A549 (cell line): ENCODE measurements around the gene TBCEL. TPM values are rescaled to one million over a fixed set of nuclear protein-coding genes. Genes with fewer than 3 reads are reported as not detected.

Experiments
- ATAC-seq, 2 experiments: fragments of 200-7000 bp in 1 of 2; fragments of >200 bp in 1 of 2; cut with Nextera tagmentation in 1 of 2; cut with Tn5 transposase in 1 of 2; 3 replicates each; pipeline versions ENCODE4 v1.8.0 to v1.9.1; 2018 to 2020; ENCODE audit warnings: mild to moderate bottlenecking in 1 of 2, moderate library complexity in 1 of 2
- CTCF ChIA-PET: fragments of 300-600 bp; sonication (Branson Sonifier 250); formaldehyde crosslinking; extraction: SDS; loops from one replicate; lab custom pipeline; 2021; ENCODE audit warnings: antibody characterized with exemption, inconsistent platforms; lab: Yijun Ruan, JAX
- POLR2A ChIA-PET: fragments of 350-600 bp; formaldehyde crosslinking; extraction: SDS; loops from one replicate; lab custom pipeline; 2021; ENCODE audit warnings: antibody characterized with exemption, inconsistent platforms; lab: Yijun Ruan, JAX
- DNase-seq, 2 experiments: peaks; one replicate each; pipeline versions ENCODE4 v3.0.0 to v3.0.0-alpha.2; 2011 to 2016; ENCODE audit warnings: low read depth in 1 of 2, low spot score in 1 of 2
- FAIRE-seq: peaks from 2 replicates; lab custom pipeline; 2011; peaks lifted over from hg19 to GRCh38; lab: Jason Lieb, UNC
- H3K27ac ChIP-seq, 2 experiments: fragments of >200 bp; sonication (Bioruptor Twin); formaldehyde crosslinking; 3 replicates each; pipeline ENCODE4 v1.5.1; 2016 to 2017
- H3K4me1 ChIP-seq: fragments of >200 bp; sonication (Bioruptor Twin); formaldehyde crosslinking; 3 replicates; pipeline ENCODE4 v1.6.1; 2016
- H3K4me2 ChIP-seq: fragments of >200 bp; sonication (Bioruptor Twin); formaldehyde crosslinking; 3 replicates; pipeline ENCODE4 v1.6.1; 2016
- H3K4me3 ChIP-seq: fragments of >200 bp; sonication (Bioruptor Twin); formaldehyde crosslinking; 3 replicates; pipeline ENCODE4 v1.5.1; 2016
- H3K9me3 ChIP-seq: fragments of >200 bp; sonication (Bioruptor Twin); formaldehyde crosslinking; 3 replicates; pipeline ENCODE4 v1.6.1; 2016
- BCL3 ChIP-seq: fragments of >200 bp; sonication (Bioruptor Twin); formaldehyde crosslinking; IDR thresholded peaks from 3 replicates; pipeline ENCODE4 v1.6.1; 2016
- CEBPB ChIP-seq, 2 experiments: fragments of >200 bp in 1 of 2; sonication (Bioruptor Twin) in 1 of 2; formaldehyde crosslinking in 1 of 2; IDR thresholded peaks; 2 replicates each; pipeline ENCODE4 v1.6.1; 2012 to 2016
- CHD4 ChIP-seq: fragments of 200-600 bp; sonication (generic); IDR thresholded peaks from 2 replicates; pipeline ENCODE4 v1.6.1; 2016; ENCODE audit warnings: antibody characterized with exemption, mild to moderate bottlenecking, borderline replicate concordance
- CTCF ChIP-seq: fragments of >200 bp; sonication (Bioruptor Twin); formaldehyde crosslinking; IDR thresholded peaks from 3 replicates; pipeline ENCODE4 v1.5.1; 2016
- FOSB ChIP-seq: fragments of 250-450 bp; sonication (Bioruptor Pico); IDR thresholded peaks from 2 replicates; pipeline ENCODE4 v1.5.0; 2020; ENCODE audit warnings: mild to moderate bottlenecking, moderate library complexity
- HEYL ChIP-seq: fragments of 250-450 bp; sonication (Bioruptor Pico); IDR thresholded peaks from 2 replicates; pipeline ENCODE4 v1.8.0; 2021; ENCODE audit warnings: mild to moderate bottlenecking, moderate library complexity
- HMGXB4 ChIP-seq: fragments of 250-450 bp; sonication (Bioruptor Pico); IDR thresholded peaks from 2 replicates; pipeline ENCODE4 v1.5.0; 2021; ENCODE audit warnings: mild to moderate bottlenecking, moderate library complexity, borderline replicate concordance
- JUN ChIP-seq, 2 experiments: fragments of >200 bp; sonication (Bioruptor Twin); formaldehyde crosslinking; IDR thresholded peaks; 2 replicates in 1 of 2; 3 replicates in 1 of 2; pipeline ENCODE4 v1.6.1; 2016 to 2017
- JUNB ChIP-seq: fragments of >200 bp; sonication (Bioruptor Twin); formaldehyde crosslinking; IDR thresholded peaks from 2 replicates; pipeline ENCODE4 v1.6.1; 2016
- MAFK ChIP-seq: fragments of 450-650 bp; IDR thresholded peaks from 2 replicates; pipeline ENCODE4 v1.6.1; 2014; ENCODE audit not compliant: partially characterized antibody
- MYC ChIP-seq: IDR thresholded peaks from 2 replicates; pipeline ENCODE4 v1.6.1; 2012; ENCODE audit warnings: mild to moderate bottlenecking, inconsistent platforms, low read length, improper control_type of control experiment, borderline replicate concordance
- NFE2L2 ChIP-seq: fragments of 150-350 bp; conservative IDR thresholded peaks from 2 replicates; pipeline ENCODE4 v1.6.1; 2014; ENCODE audit warnings: low read length
- NR3C1 ChIP-seq: fragments of >200 bp; sonication (Bioruptor Twin); formaldehyde crosslinking; IDR thresholded peaks from 3 replicates; pipeline ENCODE4 v1.6.1; 2017
- PBX3 ChIP-seq: IDR thresholded peaks from 2 replicates; pipeline ENCODE4 v1.6.1; 2012
- POLR2AphosphoS2 ChIP-seq: conservative IDR thresholded peaks from 2 replicates; pipeline ENCODE4 v1.6.1; 2012; ENCODE audit warnings: low read length, improper control_type of control experiment, inconsistent platforms
- RARB ChIP-seq: fragments of 250-450 bp; sonication (Bioruptor Pico); IDR thresholded peaks from 2 replicates; pipeline ENCODE4 v1.8.0; 2021; ENCODE audit warnings: mild to moderate bottlenecking, moderate library complexity
- RNF2 ChIP-seq: fragments of 200-600 bp; sonication (generic); IDR thresholded peaks from 2 replicates; pipeline ENCODE4 v1.6.1; 2016; ENCODE audit warnings: low read depth, mild to moderate bottlenecking, antibody characterized with exemption, moderate library complexity, borderline replicate concordance
- ZSCAN20 ChIP-seq: fragments of 250-450 bp; sonication (Bioruptor Pico); IDR thresholded peaks from 2 replicates; pipeline ENCODE4 v1.8.0; 2022; ENCODE audit warnings: mild to moderate bottlenecking, moderate library complexity
- WGBS: methylation state at CpG from one replicate; pipeline ENCODE4 v1.1.6; 2017; ENCODE audit errors: missing lambda C conversion rate; 5-methylcytosine and 5-hydroxymethylcytosine counted together
- polyA plus RNA-seq, 4 experiments: library from polyadenylated mRNA; depleted of rRNA in 3 of 4; stranded (reverse); fragments of >200 nt; fragmentation: RNase III in 1 of 4; extraction: RNeasy Plus Mini Kit Qiagen cat#74134 plus additional on column Dnase treatment in 1 of 4; gene quantifications; 2 replicates in 3 of 4; 3 replicates in 1 of 4; pipeline ENCODE4 v1.2.3, GENCODE V29; 2011 to 2017
- TF ChIP-seq, protein P1 (sequence below): fragments of >200 bp; sonication (Bioruptor Twin); formaldehyde crosslinking; IDR thresholded peaks from 2 replicates; pipeline ENCODE4 v1.6.1; 2016

Gene TBCEL
- polyA plus RNA-seq, 2 of the 4 experiments (the other 2 are of a cell fraction), result 5.9 to 11.9 TPM

DNA sequence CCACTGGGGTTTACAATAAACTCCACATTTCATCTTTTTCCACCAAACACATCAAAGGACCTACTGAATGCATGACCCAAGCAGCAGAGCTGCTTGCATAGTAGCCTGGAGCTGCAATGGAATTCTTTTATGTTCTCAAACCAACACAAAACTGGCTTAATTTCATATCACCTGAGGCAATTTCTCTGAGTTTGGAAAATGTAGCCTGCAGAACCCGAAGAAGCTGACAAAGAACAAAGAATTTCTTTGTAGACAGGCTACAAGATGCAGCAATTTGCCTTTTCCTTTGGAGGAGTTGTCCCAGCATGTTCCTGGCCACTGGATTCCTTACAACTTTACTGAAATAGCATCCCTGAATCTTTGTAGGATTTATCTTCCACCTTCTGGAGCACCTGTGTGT lies 71.7 kb downstream of the TBCEL start:
- FAIRE-seq (no peak), DNase-seq (no peak), ATAC-seq (no peak)
- TF ChIP-seq CTCF (no peak), CEBPB (IDR thresholded peaks at IDR 0.05) (no peak), NR3C1 (no peak), RNF2 (no peak), HEYL (CRISPR knock-in tag) (no peak), MAFK (no peak), PBX3 (no peak), CHD4 (no peak)
- no peak overlapping the region for H3K4me2 ChIP-seq
- ChIA-PET POLR2A (no interaction called here), CTCF (no interaction called here)
- no peaks in the 10 kb centered on the region for H3K9me3 ChIP-seq
- H3K27ac ChIP-seq, result no peak overlapping the region
- peaks cover 7% of the 10 kb centered on the region; the same call in 1 of the 3 replicates for H3K4me1 ChIP-seq
- H3K4me3 ChIP-seq, result no peak overlapping the region
- WGBS, result 0% methylated on average over 1 of the region's 1 CpG

- CTCF ChIA-PET, result interaction anchor here (1.0 to 1.4 kb wide), 2 partner anchors 9 to 12 kb away, joined by 3 to 6 read pairs; no protein-coding TSS in a partner anchor
- H3K9me3 ChIP-seq, result no peaks in the 10 kb centered on the region
- no peak for ATAC-seq
- TF ChIP-seq CTCF (no peak), JUNB (no peak), BCL3 (no peak), POLR2AphosphoS2 (no peak), HMGXB4 (CRISPR knock-in tag) (no peak), FOSB (CRISPR knock-in tag) (no peak), NFE2L2 (no peak), RARB (CRISPR knock-in tag) (no peak), MAFK (no peak), JUN (IDR thresholded peaks at IDR 0.05) (no peak), ZSCAN20 (CRISPR knock-in tag) (no peak), MYC (no peak)
- TF ChIP-seq, protein P1, sequence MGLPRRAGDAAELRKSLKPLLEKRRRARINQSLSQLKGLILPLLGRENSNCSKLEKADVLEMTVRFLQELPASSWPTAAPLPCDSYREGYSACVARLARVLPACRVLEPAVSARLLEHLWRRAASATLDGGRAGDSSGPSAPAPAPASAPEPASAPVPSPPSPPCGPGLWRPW, result no peak
- TF ChIP-seq, all 56 proteins: peak for 0
- H3K27ac ChIP-seq, result no peak overlapping the region
- no peak overlapping the region for H3K4me3 ChIP-seq
- H3K4me2 ChIP-seq, result 0 out of 3 replicates have a peak overlapping the region, but pooled peaks have one; percentile 30
- DNase-seq (no peak), FAIRE-seq (no peak)
- POLR2A ChIA-PET, result no interaction called here
- H3K4me1 ChIP-seq, result peaks cover 7% of the 10 kb centered on the region; the same call in 1 of the 3 replicates
- 91% methylated on average over 3 of the region's 4 CpGs for WGBS
Measured at GRCh38 chr11:121099364-121099763, 75.5 kb downstream of the TBCEL start.
